HepG2 (cell line): ENCODE measurements around the gene VSX1. TPM values are rescaled to one million over a fixed set of nuclear protein-coding genes. Genes with fewer than 3 reads are reported as not detected.
A peak's percentile ranks its signal among the peaks of the same experiment; 100 is the strongest.

Source experiments
- ATF7 ChIP-seq, 2 experiments: fragments of 450-650 bp in 1 of 2; sonication (generic) in 1 of 2; formaldehyde crosslinking in 1 of 2; IDR thresholded peaks; 2 replicates each; pipeline versions ENCODE4 v1.4.0 to v1.6.1; 2016 to 2020; ENCODE audit warnings: antibody characterized with exemption in 1 of 2, mild to moderate bottlenecking in 1 of 2, missing genetic modification reagents in 1 of 2
- CBX5 ChIP-seq: sonication (generic); formaldehyde crosslinking; IDR thresholded peaks from 2 replicates; pipeline ENCODE4 v1.4.0; 2020; ENCODE audit warnings: missing genetic modification reagents, borderline replicate concordance
- CHD4 ChIP-seq: fragments of 200-600 bp; sonication (generic); IDR thresholded peaks from 2 replicates; pipeline ENCODE4 v1.7.0; 2017; ENCODE audit warnings: mild to moderate bottlenecking, low read length, borderline replicate concordance
- DMAP1 ChIP-seq: IDR thresholded peaks from 2 replicates; pipeline ENCODE4 v1.6.1; 2016
- ERF ChIP-seq: IDR thresholded peaks from 2 replicates; pipeline ENCODE4 v1.6.1; 2018; ENCODE audit warnings: missing biosample characterization, missing genetic modification reagents
- FOXA1 ChIP-seq, 2 experiments: fragments of 450-650 bp in 1 of 2; sonication (generic) in 1 of 2; formaldehyde crosslinking in 1 of 2; IDR thresholded peaks; 2 replicates each; pipeline versions ENCODE4 v1.4.0 to v1.6.1; 2016 to 2020; ENCODE audit warnings: missing genetic modification reagents in 1 of 2
- HNF4G ChIP-seq, 2 experiments: sonication (generic) in 1 of 2; formaldehyde crosslinking in 1 of 2; IDR thresholded peaks; 2 replicates each; pipeline versions ENCODE4 v1.4.0 to v1.6.1; 2011 to 2020; ENCODE audit warnings: borderline replicate concordance in 2 of 2, low read depth in 2 of 2, mild to moderate bottlenecking in 2 of 2, low read length in 1 of 2, missing genetic modification reagents in 1 of 2, moderate library complexity in 1 of 2
- MAF1 ChIP-seq: sonication (generic); formaldehyde crosslinking; IDR thresholded peaks from 2 replicates; pipeline ENCODE4 v1.5.0; 2020; ENCODE audit warnings: missing genetic modification reagents, borderline replicate concordance
- PHF21A ChIP-seq: sonication (generic); formaldehyde crosslinking; IDR thresholded peaks from 2 replicates; pipeline ENCODE4 v1.5.0; 2020; ENCODE audit warnings: mild to moderate bottlenecking, missing genetic modification reagents
- POLR2AphosphoS5 ChIP-seq: IDR thresholded peaks from 2 replicates; pipeline ENCODE4 v1.6.1; 2012; ENCODE audit warnings: low read depth, low read length
- RELA ChIP-seq: sonication (generic); formaldehyde crosslinking; IDR thresholded peaks from 2 replicates; pipeline ENCODE4 v1.4.0; 2020; ENCODE audit warnings: missing genetic modification reagents
- REXO4 ChIP-seq: sonication (generic); formaldehyde crosslinking; IDR thresholded peaks from 2 replicates; pipeline ENCODE4 v1.8.0; 2022; ENCODE audit warnings: missing genetic modification reagents, mild to moderate bottlenecking, borderline replicate concordance
- SMAD3 ChIP-seq: sonication (generic); formaldehyde crosslinking; IDR thresholded peaks from 2 replicates; pipeline ENCODE4 v1.4.0; 2020; ENCODE audit warnings: missing genetic modification reagents
- STAG1 ChIP-seq: sonication (generic); formaldehyde crosslinking; IDR thresholded peaks from 2 replicates; pipeline ENCODE4 v1.4.0; 2020; ENCODE audit warnings: missing genetic modification reagents
- ZFP62 ChIP-seq: sonication (generic); formaldehyde crosslinking; IDR thresholded peaks from 2 replicates; pipeline ENCODE4 v1.4.0; 2020; ENCODE audit warnings: missing genetic modification reagents
- ZFY ChIP-seq: sonication (generic); formaldehyde crosslinking; IDR thresholded peaks from 2 replicates; pipeline ENCODE4 v1.4.0; 2020; ENCODE audit warnings: missing genetic modification reagents
- ZNF160 ChIP-seq: sonication (generic); formaldehyde crosslinking; IDR thresholded peaks from 2 replicates; pipeline ENCODE4 v1.8.0; 2022; ENCODE audit warnings: mild to moderate bottlenecking, inconsistent platforms, missing genetic modification reagents
- ZNF891 ChIP-seq: sonication (generic); formaldehyde crosslinking; IDR thresholded peaks from 2 replicates; pipeline ENCODE4 v1.5.0; 2020; ENCODE audit warnings: mild to moderate bottlenecking, missing genetic modification reagents
- ZSCAN21 ChIP-seq: sonication (generic); formaldehyde crosslinking; IDR thresholded peaks from 2 replicates; pipeline ENCODE4 v1.8.0; 2022; ENCODE audit warnings: mild to moderate bottlenecking, missing genetic modification reagents, moderate library complexity, borderline replicate concordance
- polyA plus RNA-seq, 8 experiments: library from polyadenylated mRNA; depleted of rRNA in 3 of 8; stranded (reverse) in 7 of 8; unstranded in 1 of 8; fragments of >200 nt; fragmentation: Illumina TruSeq in 4 of 8; extraction: Trizol in 4 of 8; gene quantifications; 2 replicates each; pipeline versions ENCODE4 v1.2.1 to v1.2.3, GENCODE V29; 2011 to 2016; ENCODE audit warnings: low read depth in 4 of 8, missing spikeins in 1 of 8, mixed read lengths in 1 of 8; ENCODE audit not compliant: insufficient read depth in 1 of 8
- total RNA-seq, 5 experiments: library from RNA; depleted of rRNA; stranded (reverse); fragments of >200 nt; fragmentation: Illumina TruSeq; extraction: Trizol; gene quantifications; 2 replicates each; pipeline ENCODE4 v1.2.3, GENCODE V29; 2016; ENCODE audit warnings: low read depth in 1 of 5
- TF ChIP-seq, protein P1 (sequence below): sonication (generic); formaldehyde crosslinking; IDR thresholded peaks from 2 replicates; pipeline ENCODE4 v1.4.0; 2020; ENCODE audit warnings: missing genetic modification reagents, borderline replicate concordance
- TF ChIP-seq, protein P2 (sequence below): sonication (generic); formaldehyde crosslinking; IDR thresholded peaks from 2 replicates; pipeline ENCODE4 v1.4.0; 2020; ENCODE audit warnings: mild to moderate bottlenecking, missing genetic modification reagents
- TF ChIP-seq, protein P3 (sequence below): IDR thresholded peaks from 2 replicates; pipeline ENCODE4 v1.6.1; 2016; ENCODE audit warnings: low read depth, borderline replicate concordance

Gene VSX1
- total and polyA plus RNA-seq, 2 of the 13 experiments (the other 11 are each of a cell fraction or from before 2014, with no cell fraction given): 0.04 TPM; not detected in 1

DNA sequence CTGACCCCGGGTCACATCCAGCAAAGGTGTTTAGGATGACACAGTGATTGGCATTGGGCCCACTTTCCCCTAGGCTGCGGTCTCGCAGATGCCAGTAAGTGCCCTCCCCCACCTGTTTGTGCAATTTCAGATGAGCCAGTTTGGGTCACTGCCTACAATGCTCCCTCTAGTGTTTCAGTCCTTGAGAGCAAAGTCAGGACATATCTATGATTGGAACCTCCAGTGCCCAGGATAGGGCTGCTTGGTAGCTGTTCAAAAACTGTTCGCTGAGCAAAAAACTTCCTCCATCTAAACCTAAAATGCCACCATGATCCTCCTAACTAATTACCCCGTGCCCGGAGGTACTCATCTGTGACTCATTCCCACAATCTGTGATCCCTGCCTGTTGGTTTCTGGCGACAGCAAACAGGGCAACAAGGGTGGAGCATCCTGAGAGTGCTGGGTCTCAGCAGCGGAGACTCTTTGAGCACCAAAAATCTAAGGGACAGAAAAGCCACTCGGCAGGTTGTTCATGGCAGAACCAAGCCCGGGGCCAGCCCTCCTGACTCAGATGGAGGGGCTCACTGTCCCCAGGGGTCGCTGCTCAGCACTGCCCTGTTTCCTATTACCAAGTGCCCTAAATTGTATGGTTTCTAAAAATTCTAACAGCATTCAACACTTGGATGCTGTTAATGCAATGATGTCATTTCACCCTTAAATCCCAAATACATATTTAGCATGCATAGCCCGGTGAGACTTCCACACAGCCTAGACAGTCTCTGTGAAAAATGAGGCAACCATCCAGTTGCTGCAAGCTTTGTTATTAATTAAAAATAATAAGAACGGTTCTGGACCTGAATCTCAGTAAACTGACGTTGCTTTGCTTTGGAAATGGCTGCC is 5.0 kb downstream of the VSX1 start (continued):
- TF ChIP-seq, protein P1, sequence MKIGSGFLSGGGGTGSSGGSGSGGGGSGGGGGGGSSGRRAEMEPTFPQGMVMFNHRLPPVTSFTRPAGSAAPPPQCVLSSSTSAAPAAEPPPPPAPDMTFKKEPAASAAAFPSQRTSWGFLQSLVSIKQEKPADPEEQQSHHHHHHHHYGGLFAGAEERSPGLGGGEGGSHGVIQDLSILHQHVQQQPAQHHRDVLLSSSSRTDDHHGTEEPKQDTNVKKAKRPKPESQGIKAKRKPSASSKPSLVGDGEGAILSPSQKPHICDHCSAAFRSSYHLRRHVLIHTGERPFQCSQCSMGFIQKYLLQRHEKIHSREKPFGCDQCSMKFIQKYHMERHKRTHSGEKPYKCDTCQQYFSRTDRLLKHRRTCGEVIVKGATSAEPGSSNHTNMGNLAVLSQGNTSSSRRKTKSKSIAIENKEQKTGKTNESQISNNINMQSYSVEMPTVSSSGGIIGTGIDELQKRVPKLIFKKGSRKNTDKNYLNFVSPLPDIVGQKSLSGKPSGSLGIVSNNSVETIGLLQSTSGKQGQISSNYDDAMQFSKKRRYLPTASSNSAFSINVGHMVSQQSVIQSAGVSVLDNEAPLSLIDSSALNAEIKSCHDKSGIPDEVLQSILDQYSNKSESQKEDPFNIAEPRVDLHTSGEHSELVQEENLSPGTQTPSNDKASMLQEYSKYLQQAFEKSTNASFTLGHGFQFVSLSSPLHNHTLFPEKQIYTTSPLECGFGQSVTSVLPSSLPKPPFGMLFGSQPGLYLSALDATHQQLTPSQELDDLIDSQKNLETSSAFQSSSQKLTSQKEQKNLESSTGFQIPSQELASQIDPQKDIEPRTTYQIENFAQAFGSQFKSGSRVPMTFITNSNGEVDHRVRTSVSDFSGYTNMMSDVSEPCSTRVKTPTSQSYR (CRISPR knock-in tag): peak; percentile 99
- TF ChIP-seq ZFY (CRISPR knock-in tag): peak; percentile 9; the same call in 1 of the 2 replicates
- peak; percentile 34; the same call in 1 of the 2 replicates for TF ChIP-seq ZNF891 (CRISPR knock-in tag)
- TF ChIP-seq CBX5: peak; percentile 69; the same call in 1 of the 2 replicates
- 0 out of 2 replicates have a peak, but pooled peaks have one; percentile 27 for TF ChIP-seq ERF (CRISPR knock-in tag)
- peak; percentile 67 for TF ChIP-seq ATF7 (IDR thresholded peaks at IDR 0.05)
- no peak for TF ChIP-seq ATF7 (CRISPR knock-in tag; IDR thresholded peaks at IDR 0.05)
- no peak for TF ChIP-seq ZSCAN21 (CRISPR knock-in tag)
- 0 out of 2 replicates have a peak, but pooled peaks have one; percentile 31 for TF ChIP-seq DMAP1 (CRISPR knock-in tag)
- TF ChIP-seq ZFP62: no peak
- no peak for TF ChIP-seq REXO4
- TF ChIP-seq HNF4G (IDR thresholded peaks at IDR 0.05; ENCODE audit: borderline replicate concordance, low read depth, low read length): no peak
- TF ChIP-seq HNF4G (CRISPR knock-in tag; IDR thresholded peaks at IDR 0.05; ENCODE audit: borderline replicate concordance, low read depth): no peak
- peak; percentile 31; the same call in 1 of the 2 replicates for TF ChIP-seq SMAD3 (CRISPR knock-in tag)
- no peak for TF ChIP-seq POLR2AphosphoS5
- no peak for TF ChIP-seq CHD4
- TF ChIP-seq MAF1: no peak
- TF ChIP-seq FOXA1 (IDR thresholded peaks at IDR 0.05): no peak
- TF ChIP-seq FOXA1 (CRISPR knock-in tag; IDR thresholded peaks at IDR 0.05): no peak; the same call in 1 of the 2 replicates
- TF ChIP-seq PHF21A: no peak
- no peak for TF ChIP-seq RELA (CRISPR knock-in tag)
- no peak for TF ChIP-seq ZNF160 (CRISPR knock-in tag)
- TF ChIP-seq STAG1 (CRISPR knock-in tag): peak; percentile 67
- TF ChIP-seq, protein P2, sequence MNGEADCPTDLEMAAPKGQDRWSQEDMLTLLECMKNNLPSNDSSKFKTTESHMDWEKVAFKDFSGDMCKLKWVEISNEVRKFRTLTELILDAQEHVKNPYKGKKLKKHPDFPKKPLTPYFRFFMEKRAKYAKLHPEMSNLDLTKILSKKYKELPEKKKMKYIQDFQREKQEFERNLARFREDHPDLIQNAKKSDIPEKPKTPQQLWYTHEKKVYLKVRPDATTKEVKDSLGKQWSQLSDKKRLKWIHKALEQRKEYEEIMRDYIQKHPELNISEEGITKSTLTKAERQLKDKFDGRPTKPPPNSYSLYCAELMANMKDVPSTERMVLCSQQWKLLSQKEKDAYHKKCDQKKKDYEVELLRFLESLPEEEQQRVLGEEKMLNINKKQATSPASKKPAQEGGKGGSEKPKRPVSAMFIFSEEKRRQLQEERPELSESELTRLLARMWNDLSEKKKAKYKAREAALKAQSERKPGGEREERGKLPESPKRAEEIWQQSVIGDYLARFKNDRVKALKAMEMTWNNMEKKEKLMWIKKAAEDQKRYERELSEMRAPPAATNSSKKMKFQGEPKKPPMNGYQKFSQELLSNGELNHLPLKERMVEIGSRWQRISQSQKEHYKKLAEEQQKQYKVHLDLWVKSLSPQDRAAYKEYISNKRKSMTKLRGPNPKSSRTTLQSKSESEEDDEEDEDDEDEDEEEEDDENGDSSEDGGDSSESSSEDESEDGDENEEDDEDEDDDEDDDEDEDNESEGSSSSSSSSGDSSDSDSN: no peak
- TF ChIP-seq, protein P3, sequence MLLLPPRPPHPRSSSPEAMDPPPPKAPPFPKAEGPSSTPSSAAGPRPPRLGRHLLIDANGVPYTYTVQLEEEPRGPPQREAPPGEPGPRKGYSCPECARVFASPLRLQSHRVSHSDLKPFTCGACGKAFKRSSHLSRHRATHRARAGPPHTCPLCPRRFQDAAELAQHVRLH (CRISPR knock-in tag): peak; percentile 11; the same call in 1 of the 2 replicates
